HepG2 (cell line): ENCODE measurements around the gene COQ10B. TPM values are rescaled to one million over a fixed set of nuclear protein-coding genes. Genes with fewer than 3 reads are reported as not detected.
A peak's percentile ranks its signal among the peaks of the same experiment; 100 is the strongest.

ENCODE experiments used
- AFF4 ChIP-seq: sonication (generic); formaldehyde crosslinking; IDR thresholded peaks from 2 replicates; pipeline ENCODE4 v1.4.0; 2020; ENCODE audit warnings: missing genetic modification reagents
- AHR ChIP-seq: IDR thresholded peaks from 2 replicates; pipeline ENCODE4 v1.6.1; 2018; ENCODE audit warnings: missing genetic modification reagents, missing compliant biosample characterization
- AKNA ChIP-seq: sonication (generic); formaldehyde crosslinking; IDR thresholded peaks from 2 replicates; pipeline ENCODE4 v1.4.0; 2020; ENCODE audit warnings: missing genetic modification reagents, borderline replicate concordance
- ATF3 ChIP-seq: sonication (generic); formaldehyde crosslinking; IDR thresholded peaks from 2 replicates; pipeline ENCODE4 v1.4.0; 2020; ENCODE audit warnings: missing genetic modification reagents
- FOXM1 ChIP-seq: sonication (generic); formaldehyde crosslinking; IDR thresholded peaks from 2 replicates; pipeline ENCODE4 v1.5.0; 2020; ENCODE audit warnings: missing genetic modification reagents
- GABPB1 ChIP-seq: IDR thresholded peaks from 2 replicates; pipeline ENCODE4 v1.6.1; 2016; ENCODE audit warnings: mild to moderate bottlenecking, missing genetic modification reagents, moderate library complexity, missing compliant biosample characterization
- MIER2 ChIP-seq: IDR thresholded peaks from 2 replicates; pipeline ENCODE4 v1.6.1; 2016; ENCODE audit warnings: missing biosample characterization, missing genetic modification reagents
- SMARCE1 ChIP-seq: fragments of 450-650 bp; IDR thresholded peaks from 2 replicates; pipeline ENCODE4 v1.6.1; 2017; ENCODE audit warnings: borderline replicate concordance
- THRA ChIP-seq: sonication (generic); formaldehyde crosslinking; IDR thresholded peaks from 2 replicates; pipeline ENCODE4 v1.4.0; 2020; ENCODE audit warnings: missing genetic modification reagents, borderline replicate concordance
- ZHX1 ChIP-seq: sonication (generic); formaldehyde crosslinking; IDR thresholded peaks from 2 replicates; pipeline ENCODE4 v1.8.1; 2022; ENCODE audit warnings: low read depth, mild to moderate bottlenecking, missing genetic modification reagents
- ZMAT3 ChIP-seq: sonication (generic); formaldehyde crosslinking; conservative IDR thresholded peaks from 2 replicates; pipeline ENCODE4 v1.7.0; 2021; ENCODE audit warnings: missing genetic modification reagents
- ZNF33B ChIP-seq: sonication (generic); formaldehyde crosslinking; IDR thresholded peaks from 2 replicates; pipeline ENCODE4 v1.5.1; 2020; ENCODE audit warnings: mild to moderate bottlenecking, missing genetic modification reagents
- ZNF883 ChIP-seq: sonication (generic); formaldehyde crosslinking; IDR thresholded peaks from 2 replicates; pipeline ENCODE4 v1.5.1; 2020; ENCODE audit warnings: mild to moderate bottlenecking, missing genetic modification reagents; ENCODE audit errors: not compliant biosample characterization
- polyA plus RNA-seq, 8 experiments: library from polyadenylated mRNA; depleted of rRNA in 3 of 8; stranded (reverse) in 7 of 8; unstranded in 1 of 8; fragments of >200 nt; fragmentation: Illumina TruSeq in 4 of 8; extraction: Trizol in 4 of 8; gene quantifications; 2 replicates each; pipeline versions ENCODE4 v1.2.1 to v1.2.3, GENCODE V29; 2011 to 2016; ENCODE audit warnings: low read depth in 4 of 8, missing spikeins in 1 of 8, mixed read lengths in 1 of 8; ENCODE audit not compliant: insufficient read depth in 1 of 8
- total RNA-seq, 5 experiments: library from RNA; depleted of rRNA; stranded (reverse); fragments of >200 nt; fragmentation: Illumina TruSeq; extraction: Trizol; gene quantifications; 2 replicates each; pipeline ENCODE4 v1.2.3, GENCODE V29; 2016; ENCODE audit warnings: low read depth in 1 of 5

COQ10B gene
- total and polyA plus RNA-seq, 2 of the 13 experiments (the other 11 are each of a cell fraction or from before 2014, with no cell fraction given), result 4.6 to 34.9 TPM

GRCh38 chr2:197434541-197435513, 18.5 kb upstream of the COQ10B start, which contains the start of gene SF3B1 (continued):
- peak; percentile 35; the same call in 1 of the 2 replicates for TF ChIP-seq ZHX1 (CRISPR knock-in tag)
- TF ChIP-seq FOXM1 (CRISPR knock-in tag), result 0 out of 2 replicates have a peak, but pooled peaks have one; percentile 50
- peak; percentile 55 for TF ChIP-seq ZNF33B (CRISPR knock-in tag)
- peak; percentile 68; the same call in 1 of the 2 replicates for TF ChIP-seq ATF3
- TF ChIP-seq ZNF883, result peak; percentile 68
- no peak for TF ChIP-seq AKNA (CRISPR knock-in tag)
- TF ChIP-seq ZMAT3, result peak; percentile 80; the same call in 1 of the 2 replicates
- TF ChIP-seq MIER2, result no peak
- TF ChIP-seq AFF4, result 0 out of 2 replicates have a peak, but pooled peaks have one; percentile 40
- TF ChIP-seq GABPB1, result peak; percentile 96
- no peak for TF ChIP-seq SMARCE1
- peak; percentile 74 for TF ChIP-seq THRA (CRISPR knock-in tag)
- peak; percentile 33; the same call in 1 of the 2 replicates for TF ChIP-seq AHR
